ENCODE measurements around the gene KANTR. TPM values are rescaled to one million over a fixed set of nuclear protein-coding genes. Genes with fewer than 3 reads are reported as not detected.

KANTR gene
- total and polyA plus RNA-seq, 3 donors from 2014 or later, result 3.0 to 46.1 (median 39.3) TPM

DNA sequence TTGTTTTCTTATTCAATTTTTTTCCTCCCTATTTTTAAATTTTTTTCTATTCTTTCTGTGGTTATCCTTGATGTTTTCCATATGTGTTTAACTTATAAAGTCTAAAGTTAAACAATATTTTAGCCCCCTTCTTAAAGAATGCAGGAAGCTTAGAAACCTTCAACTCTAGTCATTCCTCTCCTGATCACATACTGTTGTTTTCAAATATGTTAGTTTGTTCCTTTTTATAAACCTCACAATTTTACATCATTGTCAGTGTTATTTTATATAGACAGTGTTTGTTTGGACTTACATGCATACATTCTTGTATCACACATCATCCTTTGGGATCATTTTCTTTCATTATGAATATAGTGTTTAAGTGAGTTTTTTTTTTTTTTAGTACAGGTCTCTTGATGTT lies 31.6 kb downstream of the KANTR start:
- intact Hi-C loops (cut with DNase I; ENCODE audit: low total_unique reads), result no loop called here
- no peak overlapping the region for H3K27ac ChIP-seq
- H3K9me3 ChIP-seq, result no peaks in the 10 kb centered on the region
- no peaks in the 10 kb centered on the region for H3K36me3 ChIP-seq (ENCODE audit: low read depth, missing control alignments)
- no peak for DNase-seq
- H3K27me3 ChIP-seq, result no peaks in the 10 kb centered on the region
- no peaks in the 10 kb centered on the region for H3K4me1 ChIP-seq
- TF ChIP-seq, protein P1, sequence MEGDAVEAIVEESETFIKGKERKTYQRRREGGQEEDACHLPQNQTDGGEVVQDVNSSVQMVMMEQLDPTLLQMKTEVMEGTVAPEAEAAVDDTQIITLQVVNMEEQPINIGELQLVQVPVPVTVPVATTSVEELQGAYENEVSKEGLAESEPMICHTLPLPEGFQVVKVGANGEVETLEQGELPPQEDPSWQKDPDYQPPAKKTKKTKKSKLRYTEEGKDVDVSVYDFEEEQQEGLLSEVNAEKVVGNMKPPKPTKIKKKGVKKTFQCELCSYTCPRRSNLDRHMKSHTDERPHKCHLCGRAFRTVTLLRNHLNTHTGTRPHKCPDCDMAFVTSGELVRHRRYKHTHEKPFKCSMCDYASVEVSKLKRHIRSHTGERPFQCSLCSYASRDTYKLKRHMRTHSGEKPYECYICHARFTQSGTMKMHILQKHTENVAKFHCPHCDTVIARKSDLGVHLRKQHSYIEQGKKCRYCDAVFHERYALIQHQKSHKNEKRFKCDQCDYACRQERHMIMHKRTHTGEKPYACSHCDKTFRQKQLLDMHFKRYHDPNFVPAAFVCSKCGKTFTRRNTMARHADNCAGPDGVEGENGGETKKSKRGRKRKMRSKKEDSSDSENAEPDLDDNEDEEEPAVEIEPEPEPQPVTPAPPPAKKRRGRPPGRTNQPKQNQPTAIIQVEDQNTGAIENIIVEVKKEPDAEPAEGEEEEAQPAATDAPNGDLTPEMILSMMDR (IDR thresholded peaks at IDR 0.05), result no peak
- no peak for TF ChIP-seq POLR2A (IDR thresholded peaks at IDR 0.05)
- no peak overlapping the region for H3K4me3 ChIP-seq

DNA sequence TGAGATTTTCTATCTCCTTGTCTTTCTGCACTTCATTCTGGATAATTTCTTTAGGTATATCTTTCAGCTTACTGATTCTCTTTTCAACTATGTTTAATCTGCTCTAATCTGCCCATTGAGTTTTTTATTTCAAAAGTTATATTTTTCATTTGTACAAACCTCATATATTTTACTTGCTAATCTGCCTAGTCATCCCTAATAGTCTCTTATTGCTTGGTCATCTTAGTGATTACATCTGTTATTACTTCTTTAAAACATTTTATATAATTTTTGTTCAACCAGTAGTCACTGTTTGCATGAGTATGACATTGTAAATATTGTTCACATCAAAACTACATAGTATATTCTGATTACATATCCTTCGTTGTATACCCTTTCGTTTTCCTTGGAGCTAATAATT lies 32.4 kb downstream of the KANTR start:
- no peaks in the 10 kb centered on the region for H3K9me3 ChIP-seq
- intact Hi-C loops (cut with DNase I; ENCODE audit: low total_unique reads), result no loop called here
- no peaks in the 10 kb centered on the region for H3K36me3 ChIP-seq (ENCODE audit: low read depth, missing control alignments)
- no peaks in the 10 kb centered on the region for H3K4me1 ChIP-seq
- H3K27ac ChIP-seq, result no peak overlapping the region
- TF ChIP-seq, protein P1 (IDR thresholded peaks at IDR 0.05), result no peak
- no peak for TF ChIP-seq POLR2A (IDR thresholded peaks at IDR 0.05)
- H3K4me3 ChIP-seq, result no peak overlapping the region
- H3K27me3 ChIP-seq, result no peaks in the 10 kb centered on the region
- 94 to 97% methylated on average over 2 of the region's 2 CpGs for WGBS, 2 donors
- no peak for DNase-seq

DNA sequence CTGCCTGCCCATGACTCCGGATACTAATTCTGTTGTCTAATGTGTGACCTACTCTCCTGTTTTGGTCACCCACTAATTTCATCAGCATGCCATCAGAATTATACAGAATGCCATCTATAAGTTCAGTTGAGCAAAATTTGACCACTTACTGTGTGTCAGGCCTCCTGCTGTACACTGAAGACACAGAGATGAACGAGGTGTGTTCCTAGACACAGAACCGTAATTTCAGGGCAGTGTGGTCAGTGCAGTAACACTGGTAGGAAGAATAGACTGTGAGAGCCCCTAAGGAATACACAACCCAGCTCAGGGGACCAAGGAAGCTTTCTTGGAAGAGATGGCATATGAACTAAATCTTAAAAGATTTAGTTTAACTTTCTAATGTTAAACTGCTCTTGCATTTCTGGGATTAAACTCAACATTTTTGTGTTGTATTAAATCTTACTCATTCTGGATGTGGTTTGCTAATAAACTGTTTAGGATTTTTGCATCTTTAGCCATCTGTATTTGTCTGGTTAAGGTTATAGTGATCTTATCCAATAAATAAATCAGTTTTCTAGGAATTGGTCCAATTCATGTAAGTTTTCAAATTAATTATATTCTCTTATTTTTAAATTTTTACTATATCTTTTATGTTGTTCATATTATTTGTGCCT lies 34.3 kb downstream of the KANTR start:
- Histone ChIP-seq H3K27ac (no peak overlapping the region), H3K27me3 (no peaks in the 10 kb centered on the region), H3K4me1 (no peaks in the 10 kb centered on the region), H3K36me3 (ENCODE audit: low read depth, missing control alignments) (no peaks in the 10 kb centered on the region), H3K9me3 (no peaks in the 10 kb centered on the region), H3K4me3 (no peak overlapping the region)
- 78 to 89% methylated on average over 2 to 3 of the region's 3 CpGs for WGBS, 2 donors
- intact Hi-C loops (cut with DNase I; ENCODE audit: low total_unique reads), result no loop called here
- no peak for DNase-seq
- no peak for TF ChIP-seq POLR2A (IDR thresholded peaks at IDR 0.05)
- TF ChIP-seq, protein P1 (IDR thresholded peaks at IDR 0.05), result no peak

DNA sequence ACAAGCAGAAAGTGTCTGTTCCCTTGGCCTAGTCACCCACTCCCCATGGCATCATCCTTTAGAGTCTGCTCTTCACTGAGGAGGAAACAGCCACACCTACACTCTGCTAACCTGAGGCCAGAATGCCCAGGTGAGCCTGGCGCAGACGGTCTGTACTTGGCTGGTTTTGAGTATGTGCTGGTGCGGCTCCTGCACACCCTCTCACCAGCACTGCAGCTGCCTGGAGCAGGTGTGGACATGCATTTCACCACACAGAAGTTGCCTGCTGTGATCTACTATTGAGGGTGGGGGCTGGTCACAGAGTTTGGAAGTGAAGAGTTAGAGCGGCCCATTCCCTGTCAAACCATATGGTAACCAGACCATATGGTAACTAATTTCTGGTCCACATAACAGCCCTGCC lies 39.5 kb downstream of the KANTR start:
- H3K27me3 ChIP-seq, result no peaks in the 10 kb centered on the region
- H3K4me3 ChIP-seq, result no peak overlapping the region
- no peaks in the 10 kb centered on the region for H3K4me1 ChIP-seq
- no peaks in the 10 kb centered on the region for H3K9me3 ChIP-seq
- H3K27ac ChIP-seq, result no peak overlapping the region
- DNase-seq, result no peak
- intact Hi-C loops (cut with DNase I; ENCODE audit: low total_unique reads), result no loop called here
- no peak for TF ChIP-seq POLR2A (IDR thresholded peaks at IDR 0.05)
- TF ChIP-seq, protein P1 (IDR thresholded peaks at IDR 0.05), result no peak
- 90% methylated on average over 4 of the region's 4 CpGs; no CpG with 5 or more reads in 1 of the 2 donors for whole genome bisulfite sequencing, 2 donors
- H3K36me3 ChIP-seq (ENCODE audit: low read depth, missing control alignments), result no peaks in the 10 kb centered on the region

DNA sequence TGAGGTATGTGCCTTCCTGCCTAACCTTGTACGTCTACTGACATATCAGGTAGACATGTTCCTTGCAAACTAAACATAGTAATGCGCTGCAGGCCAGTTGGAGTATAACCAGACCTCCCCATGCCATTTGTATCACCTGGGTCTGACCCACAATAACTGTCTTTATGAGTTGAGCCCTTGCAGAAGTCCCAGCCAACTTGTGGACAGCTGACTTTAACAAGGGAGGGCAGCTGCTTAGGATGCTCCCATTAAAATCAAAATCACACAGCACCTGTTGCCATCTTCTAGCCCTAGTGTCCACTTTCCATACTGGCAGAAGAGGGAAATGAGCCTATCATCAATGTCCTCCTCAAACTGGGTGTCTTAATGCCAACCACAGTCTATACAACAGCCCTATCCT lies 41.6 kb downstream of the KANTR start:
- Histone ChIP-seq H3K4me1 (no peaks in the 10 kb centered on the region), H3K9me3 (no peaks in the 10 kb centered on the region), H3K27me3 (no peaks in the 10 kb centered on the region), H3K4me3 (no peak overlapping the region), H3K36me3 (ENCODE audit: low read depth, missing control alignments) (no peaks in the 10 kb centered on the region), H3K27ac (no peak overlapping the region)
- intact Hi-C loops (cut with DNase I; ENCODE audit: low total_unique reads), result no loop called here
- TF ChIP-seq, protein P1 (IDR thresholded peaks at IDR 0.05), result no peak
- TF ChIP-seq POLR2A (IDR thresholded peaks at IDR 0.05), result no peak
- DNase-seq, result no peak
- 80 to 89% methylated on average over 1 to 2 of the region's 2 CpGs for WGBS, 2 donors
